Keratinocyte (primary cell): ENCODE measurements around the gene ITGB8. TPM values are rescaled to one million over a fixed set of nuclear protein-coding genes. Genes with fewer than 3 reads are reported as not detected.

ENCODE experiments used
- DNase-seq: peaks from one replicate; pipeline ENCODE4 v3.0.0-alpha.2; 2011; ENCODE audit warnings: low read depth, missing footprints, low spot score
- FAIRE-seq: peaks from 2 replicates; lab custom pipeline; 2011; peaks lifted over from hg19 to GRCh38; lab: Jason Lieb, UNC
- H2AFZ ChIP-seq: 2 replicates; pipeline ENCODE4 v1.6.0; 2012; ENCODE audit warnings: low read length, control low read depth, inconsistent platforms; ENCODE audit not compliant: control insufficient read depth
- H3K27ac ChIP-seq: 2 replicates; pipeline ENCODE4 v1.5.1; 2011; ENCODE audit warnings: low read length; ENCODE audit not compliant: control insufficient read depth, insufficient read depth
- H3K27me3 ChIP-seq: 3 replicates; pipeline ENCODE4 v1.6.0; 2011; ENCODE audit warnings: low read length; ENCODE audit not compliant: control insufficient read depth, insufficient read depth; ENCODE audit errors: extremely low read depth
- H3K36me3 ChIP-seq, 2 experiments: 2 replicates in 1 of 2; 3 replicates in 1 of 2; pipeline ENCODE4 v1.5.1; 2011; ENCODE audit warnings: low read length in 2 of 2, mild to moderate bottlenecking in 1 of 2; ENCODE audit not compliant: control insufficient read depth in 2 of 2, insufficient read depth in 2 of 2; ENCODE audit errors: extremely low read depth in 1 of 2
- H3K4me1 ChIP-seq: 3 replicates; pipeline ENCODE4 v1.5.1; 2011; ENCODE audit warnings: low read length; ENCODE audit not compliant: control insufficient read depth, insufficient read depth; ENCODE audit errors: extremely low read depth
- H3K4me2 ChIP-seq: 3 replicates; pipeline ENCODE4 v1.6.0; 2011; ENCODE audit warnings: low read depth, low read length; ENCODE audit not compliant: control insufficient read depth, insufficient read depth; ENCODE audit errors: extremely low read depth
- H3K4me3 ChIP-seq, 3 experiments: fragments of 200-600 bp in 1 of 3; sonication (generic) in 1 of 3; 2 replicates in 2 of 3; 3 replicates in 1 of 3; pipeline ENCODE4 v1.5.1; 2011 to 2016; ENCODE audit warnings: low read length in 3 of 3, mild to moderate bottlenecking in 3 of 3, control low read depth in 2 of 3, inconsistent platforms in 1 of 3, low read depth in 1 of 3, mixed read lengths in 1 of 3, mixed run types in 1 of 3, moderate library complexity in 1 of 3; ENCODE audit not compliant: control insufficient read depth in 2 of 3, insufficient read depth in 2 of 3; ENCODE audit errors: extremely low read depth in 1 of 3
- H3K79me2 ChIP-seq: 2 replicates; pipeline ENCODE4 v1.6.0; 2012; ENCODE audit warnings: low read length; ENCODE audit not compliant: control insufficient read depth, insufficient read depth
- H3K9ac ChIP-seq: 3 replicates; pipeline ENCODE4 v1.6.0; 2011; ENCODE audit warnings: low read length; ENCODE audit not compliant: control insufficient read depth, insufficient read depth; ENCODE audit errors: extremely low read depth
- H3K9me1 ChIP-seq: 3 replicates; pipeline ENCODE4 v1.6.0; 2011; ENCODE audit warnings: low read length; ENCODE audit not compliant: control insufficient read depth, insufficient read depth; ENCODE audit errors: extremely low read depth
- H3K9me3 ChIP-seq: 2 replicates; pipeline ENCODE4 v1.5.1; 2012; ENCODE audit warnings: low read depth, low read length; ENCODE audit not compliant: control insufficient read depth
- H4K20me1 ChIP-seq: 3 replicates; pipeline ENCODE4 v1.6.0; 2011; ENCODE audit warnings: low read length; ENCODE audit not compliant: control insufficient read depth, insufficient read depth; ENCODE audit errors: extremely low read depth
- CTCF ChIP-seq, 3 experiments: IDR thresholded peaks in 1 of 3; conservative IDR thresholded peaks in 1 of 3; optimal IDR thresholded peaks in 1 of 3; 2 replicates in 2 of 3; 3 replicates in 1 of 3; pipeline versions ENCODE3 to v1.5.1; 2011; ENCODE audit warnings: low read length in 3 of 3, mild to moderate bottlenecking in 3 of 3, moderate library complexity in 2 of 3, control low read depth in 1 of 3, inconsistent platforms in 1 of 3; ENCODE audit not compliant: insufficient read depth in 2 of 3; ENCODE audit errors: extremely low read depth in 1 of 3
- EZH2 ChIP-seq: IDR thresholded peaks from one replicate; pipeline ENCODE4 v1.6.1; 2012; ENCODE audit warnings: inconsistent platforms, mild to moderate bottlenecking, low read length, moderate library complexity
- dilution Hi-C: fragments of 300-500 bp; cut with MboI; formaldehyde crosslinking; loops from one replicate; pipeline ENCODE4 v1.7.0; 2020; ENCODE audit warnings: low sequenced_read_pairs; ENCODE audit not compliant: extremely low pct_ligation_motif_present
- polyA plus RNA-seq, 5 experiments: library from polyadenylated mRNA; depleted of rRNA in 3 of 5; stranded (reverse) in 3 of 5; stranded (forward) in 1 of 5; unstranded in 1 of 5; fragments of >200 nt; gene quantifications; 1 replicate in 1 of 5; 2 replicates in 3 of 5; 3 replicates in 1 of 5; pipeline versions ENCODE4 v1.2.1 to v1.2.3, GENCODE V29; 2011 to 2012; ENCODE audit warnings: missing spikeins in 2 of 5, low read depth in 1 of 5, low replicate concordance in 1 of 5

ITGB8 gene
- polyA plus RNA-seq, 1 donor (not counting 4 experiments of a cell fraction or from before 2014, with no cell fraction given), result 10.9 TPM

GRCh38 chr7:20393021-20393610, 62.4 kb downstream of the ITGB8 start:
- Histone ChIP-seq H2AFZ (no peak overlapping the region), H3K4me3 (no peak overlapping the region), H3K27ac (no peak overlapping the region)

GRCh38 chr7:20393616-20394015, 62.9 kb downstream of the ITGB8 start:
- Histone ChIP-seq H3K9ac (no peak overlapping the region), H3K27ac (no peak overlapping the region), H3K4me2 (no peak overlapping the region), H3K27me3 (no peaks in the 10 kb centered on the region), H3K4me3 (no peak overlapping the region), H3K9me1 (no peaks in the 10 kb centered on the region), H3K9me3 (no peaks in the 10 kb centered on the region), H4K20me1 (no peaks in the 10 kb centered on the region), H3K36me3 (peaks cover 9 to 11% of the 10 kb centered on the region in 2 experiments), H3K79me2 (no peaks in the 10 kb centered on the region), H3K4me1 (peaks cover 17% of the 10 kb centered on the region), H2AFZ (no peak overlapping the region)
- dilution Hi-C loops, result no loop called here
- peak; percentile 26 for FAIRE-seq
- no peak for DNase-seq
- TF ChIP-seq CTCF (optimal IDR thresholded peaks at IDR 0.05 in 1 of 3, IDR thresholded peaks at IDR 0.05 in 1 of 3, conservative IDR thresholded peaks at IDR 0.05 in 1 of 3; ENCODE audit: extremely low read depth in 1 of 3, insufficient read depth in 2 of 3, low read length in 3 of 3), result no peak
- TF ChIP-seq EZH2, result no peak

More at GRCh38 chr7:20393021-20393610, 62.4 kb downstream of the ITGB8 start:
- H3K9ac ChIP-seq, result no peak overlapping the region
- H3K79me2 ChIP-seq, result no peaks in the 10 kb centered on the region
- peaks cover 9 to 11% of the 10 kb centered on the region in 2 experiments for H3K36me3 ChIP-seq
- H3K27me3 ChIP-seq, result no peaks in the 10 kb centered on the region
- TF ChIP-seq CTCF (optimal IDR thresholded peaks at IDR 0.05 in 1 of 3, IDR thresholded peaks at IDR 0.05 in 1 of 3, conservative IDR thresholded peaks at IDR 0.05 in 1 of 3; ENCODE audit: extremely low read depth in 1 of 3, insufficient read depth in 2 of 3, low read length in 3 of 3) (no peak), EZH2 (no peak)
- no peaks in the 10 kb centered on the region for H4K20me1 ChIP-seq
- no peaks in the 10 kb centered on the region for H3K9me1 ChIP-seq
- FAIRE-seq (no peak), DNase-seq (no peak)
- dilution Hi-C loops, result no loop called here
- H3K4me2 ChIP-seq, result no peak overlapping the region
- H3K9me3 ChIP-seq, result no peaks in the 10 kb centered on the region
- H3K4me1 ChIP-seq, result peaks cover 17% of the 10 kb centered on the region
